Osteocyte (in vitro differentiated cells): ENCODE data around the gene PLEKHA1. TPM values are rescaled to one million over a fixed set of nuclear protein-coding genes. Genes with fewer than 3 reads are reported as not detected.

Experiments
- DNase-seq: peaks from one replicate; pipeline ENCODE4 v3.0.0; 2021; ENCODE audit warnings: mixed read lengths; ENCODE audit not compliant: unreplicated experiment; ENCODE audit errors: extremely low spot score
- H3K27ac Mint-ChIP-seq: one replicate; pipeline ENCODE4 v1.8.0; 2021; ENCODE audit warnings: mild to moderate bottlenecking, mixed read lengths; ENCODE audit not compliant: unreplicated experiment
- H3K27me3 Mint-ChIP-seq: one replicate; pipeline ENCODE4 v1.8.0; 2021; ENCODE audit warnings: mixed read lengths; ENCODE audit not compliant: unreplicated experiment
- H3K36me3 Mint-ChIP-seq: one replicate; pipeline ENCODE4 v1.8.0; 2021; ENCODE audit warnings: mixed read lengths; ENCODE audit not compliant: unreplicated experiment
- H3K4me1 Mint-ChIP-seq: one replicate; pipeline ENCODE4 v1.8.0; 2021; ENCODE audit warnings: mixed read lengths; ENCODE audit not compliant: unreplicated experiment
- H3K4me3 Mint-ChIP-seq: one replicate; pipeline ENCODE4 v1.8.0; 2021; ENCODE audit warnings: mild to moderate bottlenecking, moderate library complexity, mixed read lengths; ENCODE audit not compliant: unreplicated experiment
- H3K9me3 Mint-ChIP-seq: one replicate; pipeline ENCODE4 v1.8.0; 2021; ENCODE audit warnings: mixed read lengths; ENCODE audit not compliant: unreplicated experiment
- CTCF ChIP-seq: fragments of 200-600 bp; sonication (generic); IDR thresholded peaks from 2 replicates; pipeline ENCODE4 v1.5.0; 2021; ENCODE audit warnings: antibody characterized with exemption, mild to moderate bottlenecking, moderate library complexity
- total RNA-seq: library from RNA; stranded (reverse); gene quantifications from 2 replicates; pipeline ENCODE4 v1.2.1, GENCODE V29; 2021

Gene PLEKHA1
- total RNA-seq, 1 donor from 2014 or later, result 62.8 TPM

- Mint-ChIP-seq H3K27me3 (no peaks in the 10 kb centered on the region), H3K27ac (peak overlapping the region; percentile 2), H3K4me1 (peaks cover 17% of the 10 kb centered on the region), H3K9me3 (no peaks in the 10 kb centered on the region), H3K4me3 (no peak overlapping the region), H3K36me3 (peaks cover 45% of the 10 kb centered on the region)
- no peak for TF ChIP-seq CTCF
- DNase-seq, result no peak
Measured at GRCh38 chr10:122391875-122392274, 17.4 kb downstream of the PLEKHA1 start.

GRCh38 chr10:122392835-122393234 lies 18.3 kb downstream of the PLEKHA1 start:
- Mint-ChIP-seq H3K27ac (no peak overlapping the region), H3K9me3 (no peaks in the 10 kb centered on the region), H3K36me3 (peaks cover 43% of the 10 kb centered on the region), H3K27me3 (no peaks in the 10 kb centered on the region), H3K4me3 (no peak overlapping the region), H3K4me1 (peaks cover 15% of the 10 kb centered on the region)
- TF ChIP-seq CTCF, result no peak
- no peak for DNase-seq

- DNase-seq, result no peak
- H3K27me3 Mint-ChIP-seq, result no peaks in the 10 kb centered on the region
- TF ChIP-seq CTCF, result no peak
- no peak overlapping the region for H3K4me3 Mint-ChIP-seq
- peaks cover 14% of the 10 kb centered on the region for H3K4me1 Mint-ChIP-seq
- peaks cover 41% of the 10 kb centered on the region for H3K36me3 Mint-ChIP-seq
- H3K27ac Mint-ChIP-seq, result peak overlapping the region; percentile 34
- H3K9me3 Mint-ChIP-seq, result no peaks in the 10 kb centered on the region
Measured at GRCh38 chr10:122393288-122393687, 18.8 kb downstream of the PLEKHA1 start.

GRCh38 chr10:122402548-122403131 lies 28.1 kb downstream of the PLEKHA1 start:
- peaks cover 10% of the 10 kb centered on the region for H3K4me1 Mint-ChIP-seq
- H3K36me3 Mint-ChIP-seq, result peaks cover 28% of the 10 kb centered on the region
- no peaks in the 10 kb centered on the region for H3K27me3 Mint-ChIP-seq
- H3K27ac Mint-ChIP-seq, result no peak overlapping the region
- H3K9me3 Mint-ChIP-seq, result no peaks in the 10 kb centered on the region
- DNase-seq, result no peak
- no peak for TF ChIP-seq CTCF
- no peak overlapping the region for H3K4me3 Mint-ChIP-seq

- Mint-ChIP-seq H3K9me3 (no peaks in the 10 kb centered on the region), H3K27me3 (no peaks in the 10 kb centered on the region), H3K4me3 (no peak overlapping the region), H3K27ac (no peak overlapping the region), H3K36me3 (peaks cover 28% of the 10 kb centered on the region), H3K4me1 (peaks cover 10% of the 10 kb centered on the region)
- DNase-seq, result no peak
- no peak for TF ChIP-seq CTCF
Measured at GRCh38 chr10:122404576-122404975, 30.1 kb downstream of the PLEKHA1 start.
